ENCODE data around the gene CD163L1. TPM values are rescaled to one million over a fixed set of nuclear protein-coding genes. Genes with fewer than 3 reads are reported as not detected.
"Not testable (repeated sequence)": the region's sequence is repeated elsewhere in the genome, so short reads cannot be mapped to it uniquely, and the experiment has no call there.

Gene CD163L1
- total RNA-seq, 4 donors from 2014 or later: 2.6 to 8.4 (median 5.6) TPM

DNA sequence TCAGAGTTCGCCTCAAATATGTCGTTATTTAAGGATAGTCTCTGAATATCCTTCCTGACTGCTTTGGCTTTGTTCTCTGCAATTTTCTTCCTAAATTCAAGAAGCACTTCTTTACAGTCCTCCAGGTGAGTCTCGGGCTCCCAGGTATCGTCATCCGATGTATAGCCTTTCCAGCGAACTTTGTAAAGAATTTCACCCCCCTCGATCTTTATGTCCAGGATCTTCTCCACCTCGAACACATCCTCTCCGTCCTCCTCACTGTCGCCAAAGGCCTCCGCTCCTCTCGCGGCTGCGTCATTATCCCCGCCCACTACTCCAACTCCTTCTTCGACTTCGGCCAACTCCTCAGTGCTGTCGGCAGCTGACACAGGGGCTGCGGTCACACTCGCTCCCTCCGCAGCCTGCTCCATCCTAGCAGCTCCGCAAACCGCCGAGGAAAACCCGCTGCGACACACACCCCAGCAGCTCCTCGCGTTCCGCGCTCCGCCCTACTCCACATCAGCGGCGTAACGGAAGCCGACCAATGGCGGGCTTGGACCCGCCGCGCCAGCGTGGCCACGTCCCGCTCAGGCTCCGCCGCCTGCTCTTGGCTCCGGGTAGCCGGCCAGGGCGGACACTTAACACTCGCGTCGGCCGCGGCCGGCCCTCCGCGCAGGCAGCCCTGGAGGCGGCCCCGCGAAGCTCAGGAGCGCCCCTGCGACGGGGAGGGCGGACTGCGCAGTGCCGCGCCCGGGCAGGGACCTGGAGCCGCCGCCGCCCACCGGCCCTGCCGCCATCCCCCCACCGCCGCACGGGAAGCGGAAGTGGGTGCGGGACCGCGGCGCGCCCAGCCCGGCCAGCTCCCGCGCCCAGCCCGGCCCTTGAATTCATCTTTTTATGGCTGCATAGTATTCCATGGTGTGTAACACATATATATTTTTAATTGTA lies 4.1 kb downstream of the CD163L1 start:
- ATAC-seq (ENCODE audit: low FRiP score) (no peak), DNase-seq (ENCODE audit: low spot score) (no peak)
- TF ChIP-seq, protein P1, sequence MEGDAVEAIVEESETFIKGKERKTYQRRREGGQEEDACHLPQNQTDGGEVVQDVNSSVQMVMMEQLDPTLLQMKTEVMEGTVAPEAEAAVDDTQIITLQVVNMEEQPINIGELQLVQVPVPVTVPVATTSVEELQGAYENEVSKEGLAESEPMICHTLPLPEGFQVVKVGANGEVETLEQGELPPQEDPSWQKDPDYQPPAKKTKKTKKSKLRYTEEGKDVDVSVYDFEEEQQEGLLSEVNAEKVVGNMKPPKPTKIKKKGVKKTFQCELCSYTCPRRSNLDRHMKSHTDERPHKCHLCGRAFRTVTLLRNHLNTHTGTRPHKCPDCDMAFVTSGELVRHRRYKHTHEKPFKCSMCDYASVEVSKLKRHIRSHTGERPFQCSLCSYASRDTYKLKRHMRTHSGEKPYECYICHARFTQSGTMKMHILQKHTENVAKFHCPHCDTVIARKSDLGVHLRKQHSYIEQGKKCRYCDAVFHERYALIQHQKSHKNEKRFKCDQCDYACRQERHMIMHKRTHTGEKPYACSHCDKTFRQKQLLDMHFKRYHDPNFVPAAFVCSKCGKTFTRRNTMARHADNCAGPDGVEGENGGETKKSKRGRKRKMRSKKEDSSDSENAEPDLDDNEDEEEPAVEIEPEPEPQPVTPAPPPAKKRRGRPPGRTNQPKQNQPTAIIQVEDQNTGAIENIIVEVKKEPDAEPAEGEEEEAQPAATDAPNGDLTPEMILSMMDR (IDR thresholded peaks at IDR 0.05): no peak

DNA sequence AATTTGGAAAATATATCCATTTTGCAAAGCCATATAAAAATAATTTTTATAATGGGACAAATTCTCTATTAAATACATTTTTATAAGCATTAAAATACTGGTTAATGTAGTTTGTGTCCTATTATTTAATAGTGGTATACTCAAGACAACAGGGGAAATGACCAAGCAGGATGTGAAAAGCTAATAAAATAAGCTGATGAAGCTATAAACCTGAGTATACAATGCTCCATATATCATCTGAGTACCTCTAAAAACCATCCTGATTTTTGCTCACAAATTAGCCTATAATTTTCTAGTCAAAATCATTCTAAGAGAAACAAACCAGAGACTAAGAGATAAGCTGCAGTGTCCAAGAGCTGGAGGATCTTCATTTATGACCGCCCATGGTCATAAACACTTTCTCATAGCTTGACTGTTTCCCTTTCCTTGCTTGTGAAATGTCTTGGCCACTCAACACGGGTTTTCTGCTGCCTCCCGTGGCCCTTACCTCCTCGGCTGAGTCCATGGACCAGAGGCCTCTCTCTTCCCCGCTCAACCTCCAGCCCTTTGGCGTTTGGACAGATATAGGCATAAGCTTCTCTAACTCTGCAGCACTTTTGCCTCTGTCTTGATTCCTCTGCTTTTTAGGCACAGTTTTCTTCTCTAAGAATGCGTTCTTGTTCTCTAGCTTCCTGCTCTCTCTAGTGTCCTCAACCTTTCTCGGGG lies 5.5 kb downstream of the CD163L1 start:
- ATAC-seq (ENCODE audit: low FRiP score); DNase-seq (ENCODE audit: low spot score): not testable (repeated sequence)

DNA sequence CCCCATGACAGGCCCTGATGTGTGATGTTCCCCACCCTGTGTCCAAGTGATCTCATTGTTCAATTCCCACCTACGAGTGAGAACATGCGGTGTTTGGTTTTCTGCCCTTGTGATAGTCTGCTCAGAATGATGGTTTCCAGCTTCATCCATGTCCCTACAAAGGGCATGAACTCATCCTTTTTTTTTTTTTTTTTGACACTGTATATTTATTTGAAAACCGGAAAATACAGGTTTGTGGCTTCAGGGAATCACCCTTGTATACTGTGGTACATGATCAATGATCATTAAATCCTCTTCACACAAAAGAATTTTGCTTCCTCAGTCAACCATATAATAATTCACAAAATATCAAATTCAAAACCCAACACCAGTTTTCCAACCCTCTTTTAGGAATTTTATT lies 6.5 kb downstream of the CD163L1 start:
- DNase-seq (ENCODE audit: low spot score); ATAC-seq (ENCODE audit: low FRiP score): not testable (repeated sequence)

DNA sequence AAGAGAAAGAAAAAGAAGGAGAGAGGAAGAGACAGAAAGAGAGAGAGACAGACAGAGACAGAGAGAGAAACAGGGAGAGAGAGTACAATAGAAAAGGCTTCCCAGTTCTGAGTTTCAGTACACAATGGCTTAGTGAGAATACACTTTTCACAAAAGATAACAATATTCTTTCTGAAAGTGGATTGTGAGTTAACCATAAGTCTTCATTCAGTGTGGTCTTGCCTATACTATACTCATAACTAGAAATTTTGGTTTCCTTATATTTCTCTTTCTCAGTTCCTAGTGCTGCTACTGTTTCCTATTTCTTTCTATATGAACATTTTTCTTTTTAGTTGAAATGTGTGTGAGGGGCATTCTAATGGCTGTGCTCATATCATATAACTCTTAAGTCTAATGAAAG lies 9.3 kb downstream of the CD163L1 start:
- TF ChIP-seq, protein P1 (IDR thresholded peaks at IDR 0.05): no peak
- no peak for ATAC-seq (ENCODE audit: low FRiP score)
- no peak for DNase-seq (ENCODE audit: low spot score)

GRCh38 chr12:7433276-7433822 lies 10.6 kb downstream of the CD163L1 start:
- ATAC-seq (ENCODE audit: low FRiP score) (no peak), DNase-seq (ENCODE audit: low spot score) (no peak)
- TF ChIP-seq, protein P1 (IDR thresholded peaks at IDR 0.05): no peak

DNA sequence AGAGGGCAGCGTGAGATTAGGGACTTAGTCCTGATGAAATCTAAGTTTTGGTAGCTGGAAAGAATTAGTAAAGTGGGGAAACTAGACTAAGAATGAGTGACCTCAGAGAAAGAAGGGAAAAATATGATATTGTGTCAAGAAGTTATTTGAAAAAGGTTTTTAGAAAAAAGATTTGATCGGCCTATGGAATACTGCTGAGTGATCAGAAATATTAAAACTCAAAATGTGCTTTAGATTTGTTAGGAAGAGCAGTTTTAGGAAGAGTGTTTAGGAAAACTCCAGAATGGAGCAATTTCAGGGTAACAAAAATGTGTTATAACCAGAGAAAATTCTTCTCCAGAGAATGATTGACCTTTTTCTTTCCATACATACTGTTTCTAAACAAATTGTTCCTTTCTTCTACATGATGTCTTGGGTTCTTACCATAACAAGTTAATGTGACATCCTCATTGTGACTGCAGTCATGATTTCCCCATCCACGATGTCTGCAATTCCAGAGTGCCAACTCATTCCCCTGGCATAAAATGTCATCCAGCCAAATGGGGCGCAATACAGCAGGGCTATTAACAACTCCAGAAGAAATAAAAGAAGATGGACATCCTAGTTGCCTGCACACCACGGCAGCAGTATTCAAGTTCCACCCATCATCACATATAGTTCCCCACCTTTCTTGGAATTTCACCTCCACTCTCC lies 11.8 kb downstream of the CD163L1 start:
- TF ChIP-seq, protein P1 (IDR thresholded peaks at IDR 0.05): no peak
- no peak for ATAC-seq (ENCODE audit: low FRiP score)
- no peak for DNase-seq (ENCODE audit: low spot score)

DNA sequence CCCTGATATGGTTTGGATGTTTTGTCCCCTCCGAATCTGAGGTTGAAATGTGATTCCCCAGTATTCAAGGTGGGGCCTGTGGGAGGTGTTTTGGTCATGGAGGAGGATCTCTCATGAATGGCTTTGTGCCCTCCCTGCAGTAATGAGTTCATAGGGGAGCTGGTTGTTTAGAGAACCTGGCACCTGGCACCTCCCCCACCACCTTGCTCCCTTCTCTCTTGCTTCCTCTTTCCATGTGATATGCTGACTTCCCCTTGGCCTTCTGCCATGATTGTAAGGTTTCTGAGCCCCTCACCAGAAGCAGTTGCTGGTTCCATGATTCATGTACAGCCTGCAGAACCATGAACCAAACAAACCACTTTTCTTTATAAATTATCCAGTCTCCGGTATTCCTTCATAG lies 32.6 kb downstream of the CD163L1 start:
- TF ChIP-seq, protein P1 (IDR thresholded peaks at IDR 0.05): no peak
- DNase-seq (ENCODE audit: low spot score) (no peak), ATAC-seq (ENCODE audit: low FRiP score) (no peak)

Measured in omental fat pad (tissue), 4 donors.